Measurements from ENCODE around the gene CHIT1. TPM values are rescaled to one million over a fixed set of nuclear protein-coding genes. Genes with fewer than 3 reads are reported as not detected.

Gene CHIT1
- total and polyA plus RNA-seq, 10 donors, result 2.0 to 165 (median 6.7) TPM

DNA sequence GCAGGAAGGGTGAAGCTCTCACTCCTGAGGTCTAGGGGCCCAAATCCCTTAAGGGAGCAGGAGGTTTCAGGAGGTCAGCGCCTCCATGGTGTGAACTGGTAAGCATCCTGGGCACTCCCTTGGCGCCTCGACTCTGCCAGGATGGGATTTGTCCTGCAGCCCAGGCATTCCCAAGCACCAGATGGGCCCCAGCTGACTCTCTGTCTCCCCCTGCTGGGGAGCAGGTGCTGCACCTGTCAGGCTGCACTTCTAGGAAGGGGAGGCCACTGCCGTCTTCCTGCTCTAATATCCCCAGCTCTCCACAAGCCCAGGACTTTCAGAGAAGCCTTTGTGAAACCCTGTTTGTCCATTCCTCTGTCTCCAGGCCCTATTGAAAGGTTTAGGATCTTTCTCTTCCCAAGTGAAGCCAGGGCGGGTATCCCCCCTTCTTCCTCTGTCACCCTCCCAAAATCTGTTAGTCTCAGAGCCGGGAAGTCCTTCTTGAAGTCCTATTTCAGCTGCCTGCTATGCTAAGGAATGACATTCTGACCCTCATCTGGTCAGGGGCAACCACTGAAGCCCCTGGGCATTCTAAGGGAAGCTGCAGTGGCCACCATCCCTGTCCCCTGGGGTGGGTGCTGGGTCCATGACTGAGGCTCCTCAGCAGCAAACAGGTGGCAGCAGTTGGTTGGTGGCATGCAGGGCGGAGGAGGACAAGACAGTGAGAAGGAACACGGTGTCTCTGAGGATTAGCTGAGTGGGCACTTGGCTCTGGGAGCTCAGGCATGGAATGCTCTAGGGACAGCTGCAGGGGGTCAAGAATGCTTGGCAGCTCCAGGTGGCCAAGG, 57.1 kb downstream of the CHIT1 start:
- DNase-seq, result peak; percentile 84
- WGBS, 5 donors, result 50 to 59% (median 54%) methylated on average over 7 to 8 of the region's 8 CpGs
- Histone ChIP-seq H3K4me1 (peaks cover 0 to 46% (median 17%) of the 10 kb centered on the region in 6 donors), H3K36me3 (no peaks in the 10 kb centered on the region), H3K9me3 (no peaks in the 10 kb centered on the region), H3K4me3 (no peak overlapping the region), H3K27me3 (replicated peaks in 1 of 7) (peaks cover 0 to 43% (median 0%) of the 10 kb centered on the region in 7 donors), H3K27ac (no peak overlapping the region)
- intact Hi-C loops (cut with DNase I; ENCODE audit: low total_unique reads), result no loop called here
- TF ChIP-seq POLR2AphosphoS5 (IDR thresholded peaks at IDR 0.05) (no peak), POLR2A (IDR thresholded peaks at IDR 0.05) (no peak), CTCF (IDR thresholded peaks at IDR 0.05 in 8 of 11, conservative IDR thresholded peaks at IDR 0.05 in 3 of 11) (peak; percentile 32 to 86 (median 70))

DNA sequence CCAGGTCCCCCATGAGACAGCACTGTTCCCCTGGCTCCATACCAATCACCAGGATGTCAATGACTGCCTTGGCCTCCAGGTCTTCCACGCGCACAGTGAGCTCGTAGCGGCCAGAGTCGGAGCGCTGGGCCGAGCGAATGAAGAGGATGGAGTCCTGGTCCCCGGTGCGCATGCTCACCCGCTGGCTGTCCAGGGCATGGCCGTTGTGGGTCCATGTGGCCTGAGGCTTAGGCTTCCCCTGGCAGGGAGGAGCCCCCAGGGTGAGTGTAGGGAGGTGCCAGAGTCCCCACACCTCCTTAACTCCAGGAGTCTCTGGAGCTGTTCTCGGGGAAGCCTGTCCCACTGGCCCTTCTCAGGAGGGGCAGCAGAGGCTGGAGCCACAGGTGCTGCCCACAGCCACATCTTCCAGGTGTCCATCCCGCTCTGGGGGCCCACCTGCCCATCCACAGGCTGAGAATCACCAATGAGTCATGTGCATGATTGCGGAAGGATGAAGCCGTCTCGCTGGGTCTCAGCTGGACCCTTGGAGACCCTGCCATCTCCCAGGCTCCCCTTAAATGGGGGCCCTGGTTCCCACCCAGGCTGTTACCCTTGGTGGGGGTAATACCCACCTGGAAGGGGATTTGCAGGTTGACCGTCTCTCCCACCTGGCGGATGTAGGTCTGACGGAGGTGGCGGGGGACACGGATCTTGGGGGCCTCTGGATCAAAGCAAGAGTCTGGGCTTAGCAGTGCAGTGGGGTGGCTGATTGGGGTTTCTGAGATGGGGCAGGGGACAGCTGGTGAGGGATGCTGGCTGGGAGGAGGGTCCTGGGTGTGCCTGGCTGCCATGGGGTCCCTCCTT, 57.9 kb downstream of the CHIT1 start:
- Histone ChIP-seq H3K9me3 (no peaks in the 10 kb centered on the region), H3K4me3 (no peak overlapping the region), H3K36me3 (no peaks in the 10 kb centered on the region), H3K27ac (no peak overlapping the region), H3K4me1 (peaks cover 0 to 46% (median 14%) of the 10 kb centered on the region in 6 donors), H3K27me3 (replicated peaks in 1 of 7) (peaks cover 0 to 48% (median 0%) of the 10 kb centered on the region in 7 donors)
- peak; percentile 67 for DNase-seq
- 91 to 94% (median 93%) methylated on average over 17 to 22 of the region's 22 CpGs for WGBS, 5 donors
- TF ChIP-seq POLR2AphosphoS5 (IDR thresholded peaks at IDR 0.05) (no peak), POLR2A (IDR thresholded peaks at IDR 0.05) (no peak), CTCF (IDR thresholded peaks at IDR 0.05 in 8 of 11, conservative IDR thresholded peaks at IDR 0.05 in 3 of 11) (no peak)
- intact Hi-C loops (cut with DNase I; ENCODE audit: low total_unique reads), result no loop called here

DNA sequence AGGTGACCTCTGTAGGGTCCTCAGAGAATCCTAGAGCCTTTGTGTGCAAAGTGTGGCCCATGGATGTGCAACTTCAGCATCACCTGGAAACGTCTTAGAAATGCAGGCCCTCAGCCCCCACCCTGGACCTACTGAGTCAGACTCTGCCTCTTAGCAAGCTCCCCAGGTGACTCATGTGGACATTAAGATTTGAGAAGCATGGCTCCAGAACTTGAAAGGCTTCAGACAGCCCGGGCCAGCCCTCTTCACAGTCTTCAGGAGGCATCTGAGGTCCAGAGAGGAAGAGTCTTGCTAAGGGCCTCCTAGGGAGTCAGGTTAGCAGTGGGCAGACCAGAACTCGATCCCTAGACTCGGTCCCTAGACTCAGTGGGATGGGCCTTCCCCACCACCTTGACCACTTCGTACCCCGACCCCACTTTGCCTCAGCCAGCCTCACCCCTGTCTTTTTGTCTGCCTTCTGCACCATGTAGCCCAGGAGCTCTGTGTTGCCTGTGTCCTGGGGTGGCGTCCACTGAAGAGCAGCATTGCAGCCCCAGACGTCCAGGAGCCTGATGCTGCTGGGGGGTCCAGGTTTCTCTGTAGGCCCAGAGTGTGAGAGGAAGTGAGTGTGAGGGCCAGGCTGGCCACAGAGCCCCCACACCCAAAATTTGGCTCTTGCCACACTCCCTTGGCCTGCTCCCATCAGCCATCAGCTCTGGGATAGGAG, 58.7 kb downstream of the CHIT1 start:
- no peaks in the 10 kb centered on the region for H3K9me3 ChIP-seq
- H3K27me3 ChIP-seq (replicated peaks in 1 of 7), result peaks cover 0 to 48% (median 0%) of the 10 kb centered on the region in 7 donors
- WGBS, 5 donors, result 77 to 83% (median 79%) methylated on average over 7 to 8 of the region's 8 CpGs
- peaks cover 0 to 39% (median 10%) of the 10 kb centered on the region in 6 donors for H3K4me1 ChIP-seq
- peaks cover 0 to 4% (median 0%) of the 10 kb centered on the region in 6 donors for H3K36me3 ChIP-seq
- no peak overlapping the region for H3K4me3 ChIP-seq
- no peak overlapping the region for H3K27ac ChIP-seq
- intact Hi-C loops (cut with DNase I; ENCODE audit: low total_unique reads), result no loop called here
- TF ChIP-seq POLR2A (IDR thresholded peaks at IDR 0.05) (no peak), POLR2AphosphoS5 (IDR thresholded peaks at IDR 0.05) (no peak), CTCF (IDR thresholded peaks at IDR 0.05 in 8 of 11, conservative IDR thresholded peaks at IDR 0.05 in 3 of 11) (no peak)
- peak; percentile 48 for DNase-seq
